ENCODE measurements around the gene AGAP3.

GRCh38 chr7:151069841-151070573 is 16.3 kb upstream of the AGAP3 start:
- TF ChIP-seq CTCF (IDR thresholded peaks at IDR 0.05) (no peak), EZH2 (IDR thresholded peaks at IDR 0.05; ENCODE audit: borderline replicate concordance, insufficient read depth, low read depth, low read length, poor library complexity, severe bottlenecking) (no peak)
